Measurements from ENCODE around the gene HIVEP2.

HIVEP2 gene

DNA sequence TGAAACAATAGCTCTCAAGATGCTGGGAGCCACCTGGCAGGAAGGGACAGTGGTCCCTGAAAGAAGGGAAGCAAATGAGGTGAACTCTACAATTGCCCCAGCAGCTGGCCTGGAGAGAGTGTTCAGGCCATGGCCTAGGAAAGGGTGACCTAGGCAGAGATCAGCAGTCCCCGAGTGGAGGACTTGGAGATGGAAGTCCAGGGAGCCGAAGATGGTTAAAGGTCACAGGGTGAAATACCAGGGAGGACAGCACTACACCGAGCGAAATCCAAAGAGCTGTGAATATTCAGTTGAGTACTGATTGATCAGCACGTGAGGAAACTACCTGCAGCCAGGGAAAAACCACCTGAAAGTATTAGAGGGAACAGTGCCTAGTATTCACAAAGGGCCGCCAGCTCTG lies 133.1 kb downstream of the HIVEP2 start:
- DNase-seq: no peak

DNA sequence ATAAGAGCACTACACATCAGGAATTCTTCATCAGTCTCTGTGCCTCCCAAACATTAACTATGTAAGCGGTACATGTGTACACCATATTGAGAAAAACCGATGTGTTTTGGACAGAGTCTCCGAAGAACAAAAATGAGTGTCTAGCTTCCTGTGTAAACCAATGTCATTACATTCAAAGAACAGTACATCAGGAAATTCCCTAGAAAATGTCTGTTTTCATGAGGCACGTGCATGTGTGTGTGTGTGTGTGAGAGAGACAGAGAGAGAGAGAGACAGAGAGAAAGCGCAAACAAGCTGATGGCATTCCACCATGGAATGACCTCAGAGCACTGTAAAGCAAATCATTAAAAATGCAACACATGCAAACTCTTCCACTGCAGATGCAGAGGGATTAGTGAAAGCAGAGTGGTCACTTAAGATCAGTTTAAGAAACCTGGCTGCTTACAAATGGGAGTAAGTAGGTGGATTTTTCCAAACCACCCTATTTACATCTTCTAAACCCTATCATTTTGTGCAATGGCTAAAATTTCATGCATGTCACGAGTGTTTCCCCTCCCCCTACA lies 133.9 kb downstream of the HIVEP2 start:
- DNase-seq: no peak

DNA sequence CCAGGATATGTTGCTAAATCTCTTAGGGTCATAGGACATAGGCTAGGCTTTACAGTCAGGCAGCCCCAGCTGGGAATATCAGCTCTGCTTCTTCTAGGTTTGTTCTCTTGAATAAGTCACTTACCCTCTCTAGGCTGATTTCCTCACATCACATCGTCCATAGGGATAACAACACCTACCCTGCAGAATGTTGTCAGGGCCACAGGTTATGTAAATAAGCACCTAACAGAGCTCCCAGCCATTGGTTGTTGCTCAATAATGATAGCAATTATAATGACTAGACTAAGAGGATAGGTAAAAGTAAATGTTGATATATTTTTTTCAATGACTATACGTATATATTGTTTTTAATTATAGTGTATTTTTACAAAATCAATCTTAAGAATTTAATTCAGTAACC lies 135.0 kb downstream of the HIVEP2 start:
- DNase-seq: no peak

DNA sequence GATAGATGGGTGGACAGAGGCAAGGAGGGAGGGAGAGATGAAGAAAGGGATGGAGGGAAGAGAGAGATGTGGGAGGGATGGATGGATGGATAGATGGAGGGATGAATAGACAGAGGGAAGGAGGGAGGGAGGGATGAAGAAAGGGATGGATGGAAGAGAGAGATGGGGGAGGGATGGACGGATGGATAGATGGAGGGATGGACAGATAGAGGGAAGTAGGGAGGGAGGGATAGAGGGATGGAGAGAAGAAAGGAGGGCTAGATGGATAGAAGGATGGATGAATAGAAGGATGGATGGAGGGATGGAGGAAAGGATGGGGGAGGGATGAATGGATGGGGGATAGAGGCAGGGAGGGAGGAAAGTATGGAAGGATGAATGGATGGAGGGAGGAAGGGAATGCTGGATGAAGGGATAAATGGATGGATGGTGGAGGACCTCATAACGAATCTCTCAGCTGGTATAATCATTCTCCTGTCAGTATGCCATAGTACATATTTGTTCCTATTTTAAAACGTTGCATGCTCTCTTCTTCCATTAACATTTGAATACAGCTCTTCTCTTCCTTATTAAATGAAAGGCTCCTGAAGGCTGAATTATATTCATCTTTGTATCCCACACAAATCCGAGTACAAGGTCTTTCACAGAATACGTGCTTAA lies 136.4 kb downstream of the HIVEP2 start:
- DNase-seq: no peak

DNA sequence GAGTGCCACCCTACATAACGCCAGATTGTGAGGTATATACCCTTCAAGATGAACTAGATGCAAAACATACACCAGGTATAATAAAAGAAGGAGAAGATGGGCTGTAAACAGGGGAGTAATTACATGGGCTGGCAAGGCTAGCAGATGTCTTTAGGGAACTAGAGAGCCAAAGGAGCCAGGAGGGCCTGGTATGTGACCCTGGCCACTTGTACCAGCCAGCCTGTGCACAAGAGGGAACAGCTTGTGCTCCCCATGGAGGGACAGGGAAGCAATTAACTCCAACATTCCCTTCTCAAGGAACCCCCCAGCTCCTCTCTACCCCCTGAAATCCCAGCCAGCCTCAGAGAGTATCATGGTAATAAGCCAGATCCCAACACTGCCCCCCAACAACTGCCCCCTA lies 139.9 kb downstream of the HIVEP2 start:
- no peak for DNase-seq

DNA sequence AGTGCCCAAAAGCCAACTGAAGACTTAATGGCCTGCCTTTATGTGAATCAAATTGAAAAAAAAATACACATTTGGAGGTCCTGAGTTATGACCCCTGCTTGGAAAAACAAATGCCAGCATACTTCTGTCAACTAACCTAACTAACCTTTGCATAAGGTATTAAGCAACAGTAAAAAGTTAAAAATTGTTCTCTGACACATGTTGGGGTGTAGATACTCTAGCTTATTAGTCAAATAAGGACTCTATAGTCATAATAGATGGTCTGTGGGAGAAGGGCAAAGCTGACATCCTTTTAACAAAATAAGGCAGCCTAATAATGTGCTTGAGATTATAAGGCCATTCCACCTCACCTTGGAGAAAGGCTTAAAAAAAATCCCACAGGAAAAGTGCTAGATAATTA lies 140.5 kb downstream of the HIVEP2 start:
- no peak for DNase-seq

DNA sequence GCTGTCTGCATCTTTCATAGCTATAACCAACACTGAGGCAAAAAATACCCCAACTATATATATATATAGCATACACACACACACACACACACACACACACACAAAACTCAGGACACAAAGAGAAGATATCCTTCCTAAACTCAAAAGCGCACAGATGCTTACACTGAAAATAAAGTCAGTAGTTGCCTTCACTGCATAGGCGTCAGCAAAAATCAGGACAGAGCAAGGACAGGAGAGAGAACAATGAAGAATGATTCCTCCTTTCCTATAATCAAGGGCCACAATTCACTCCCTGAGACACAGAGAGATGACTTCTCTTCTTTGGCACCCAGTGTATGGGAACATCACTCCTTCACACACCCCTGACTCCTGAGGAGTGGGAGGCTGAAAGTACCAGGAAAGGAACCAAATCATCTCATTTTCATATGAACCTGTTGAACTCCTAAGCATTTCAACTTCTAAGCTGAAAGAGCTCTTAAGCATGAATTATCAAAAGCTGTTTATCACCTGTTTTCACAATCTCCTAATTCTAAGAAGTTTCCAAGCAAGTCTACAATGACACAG lies 141.4 kb downstream of the HIVEP2 start:
- DNase-seq: no peak

DNA sequence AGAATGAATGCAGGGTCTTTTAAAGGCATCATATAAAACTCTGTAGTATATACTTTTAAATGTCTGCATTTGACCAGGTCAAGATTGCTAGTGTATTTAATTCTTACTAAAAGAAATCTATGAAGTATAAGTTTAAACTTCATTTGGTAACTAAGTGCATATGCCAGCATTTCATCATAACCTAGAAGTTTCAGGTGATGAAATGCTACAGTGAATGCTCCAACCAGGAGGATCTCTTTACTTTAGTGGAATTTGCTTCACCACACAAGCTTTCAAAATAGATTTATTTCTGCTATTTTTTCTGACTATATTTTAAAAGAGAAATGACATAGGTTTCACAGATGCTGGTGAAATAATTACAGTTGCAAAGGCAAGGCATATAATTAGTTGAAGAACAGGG lies 141.9 kb downstream of the HIVEP2 start:
- no peak for DNase-seq

DNA sequence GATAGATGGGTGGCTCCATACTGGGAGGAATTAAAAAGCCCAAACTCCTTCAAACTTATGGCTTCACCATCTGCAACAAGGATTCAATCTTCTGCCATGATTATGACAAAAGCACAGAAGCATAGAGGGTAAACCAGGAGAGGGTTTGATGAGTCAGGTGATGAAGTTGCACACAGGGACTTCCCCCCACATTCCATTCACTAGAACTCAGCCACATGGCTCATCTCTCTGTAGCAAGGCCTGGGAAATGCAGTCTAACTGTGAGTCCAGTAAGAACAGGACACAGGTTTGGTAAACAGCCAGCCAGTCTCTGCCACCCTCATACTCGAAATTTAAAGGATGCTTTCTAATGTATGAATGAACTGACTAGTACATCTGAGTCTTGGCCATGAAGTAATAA lies 142.9 kb downstream of the HIVEP2 start:
- peak in 1 of 2 experiments; percentile 64 for DNase-seq

DNA sequence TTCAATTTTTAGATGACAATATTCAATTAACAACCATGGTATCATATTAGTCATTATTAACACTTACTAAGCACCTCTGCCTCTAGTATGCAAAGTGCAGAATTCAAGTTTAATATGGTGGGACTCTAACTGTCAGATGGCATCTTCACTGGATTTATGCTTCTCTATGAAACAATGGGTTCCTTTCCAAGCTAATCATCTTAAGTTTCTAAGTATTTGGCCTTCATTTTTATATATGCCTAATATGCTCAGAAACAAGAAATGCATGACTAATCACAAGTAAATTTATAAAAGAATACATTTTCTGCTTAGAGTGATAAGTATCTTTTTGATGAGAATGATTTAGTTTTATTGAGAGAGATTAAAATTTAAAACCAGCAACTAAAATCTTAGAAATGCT lies 144.7 kb downstream of the HIVEP2 start:
- DNase-seq: no peak

DNA sequence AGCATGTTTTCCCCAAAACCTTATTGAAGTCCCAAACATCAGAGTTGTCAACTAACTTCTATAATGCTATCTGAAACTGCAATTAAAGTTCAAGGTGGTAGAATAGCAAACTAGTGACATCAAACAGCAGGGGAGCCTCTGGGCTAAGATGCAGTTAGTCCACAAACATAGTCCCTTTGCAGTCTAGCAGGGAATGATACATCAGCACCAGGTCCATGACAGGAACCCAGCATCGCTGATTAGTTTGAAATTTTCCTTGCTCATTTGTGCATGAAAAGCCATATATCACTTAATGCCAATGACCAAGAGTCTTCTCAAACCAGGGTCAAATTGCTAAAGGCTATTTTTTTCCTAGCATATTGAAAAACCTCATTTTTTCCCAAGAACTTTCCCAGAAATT lies 145.3 kb downstream of the HIVEP2 start:
- DNase-seq: no peak

DNA sequence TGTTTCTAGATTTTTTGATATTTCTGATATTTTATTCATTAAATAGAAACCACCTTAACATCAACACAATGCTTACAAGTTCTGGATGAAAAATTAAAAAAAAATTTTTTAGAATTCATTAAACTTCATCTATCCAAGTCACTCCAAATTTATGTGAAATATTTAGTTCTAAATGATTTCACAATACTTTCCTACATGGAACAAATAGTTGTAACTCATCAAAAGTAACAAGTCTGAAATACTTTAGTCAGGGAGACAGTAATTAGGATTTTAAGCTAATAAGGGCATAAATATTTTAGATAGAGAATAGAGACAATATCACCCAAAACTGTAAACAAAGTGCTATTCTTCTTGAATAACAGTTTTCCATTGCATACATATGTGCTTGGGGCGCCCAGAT lies 147.8 kb downstream of the HIVEP2 start:
- DNase-seq: no peak

DNA sequence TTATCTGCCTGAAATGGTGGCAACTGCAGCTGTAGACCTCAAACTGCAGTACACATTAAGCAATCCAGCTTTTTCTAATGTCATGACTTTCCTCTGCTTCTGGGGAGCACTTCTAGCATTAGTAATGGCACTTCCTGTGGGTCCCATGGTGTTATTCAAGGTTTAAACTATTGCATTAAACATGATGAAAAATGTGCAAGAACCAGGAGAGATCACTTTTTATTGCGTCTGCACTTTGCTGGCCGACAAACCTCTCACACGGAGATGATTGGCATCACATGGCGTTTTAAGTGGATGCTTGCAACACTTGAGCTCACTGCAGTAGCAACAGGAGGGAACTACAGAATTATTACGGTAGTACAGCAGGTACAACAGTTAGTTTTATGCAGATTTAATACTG lies 148.4 kb downstream of the HIVEP2 start:
- DNase-seq: no peak

DNA sequence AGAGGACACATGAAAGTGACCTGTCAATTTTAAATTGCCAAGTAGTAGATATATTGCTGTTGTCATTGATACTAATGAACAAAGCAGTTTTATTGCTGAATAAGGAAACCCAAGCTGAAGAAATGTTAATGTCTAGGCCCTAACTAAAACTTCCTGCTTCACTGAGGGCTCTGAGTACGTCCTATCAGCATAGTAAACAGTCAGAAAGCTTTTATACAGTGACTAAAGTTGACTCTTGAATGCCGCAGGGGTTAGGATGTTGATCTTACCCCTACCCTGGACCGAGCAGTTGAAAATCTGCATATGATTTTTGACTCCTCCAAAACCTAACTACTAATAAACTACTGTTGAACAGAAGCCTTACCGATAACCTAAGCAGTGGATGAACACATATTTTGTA lies 149.0 kb downstream of the HIVEP2 start:
- no peak for DNase-seq

DNA sequence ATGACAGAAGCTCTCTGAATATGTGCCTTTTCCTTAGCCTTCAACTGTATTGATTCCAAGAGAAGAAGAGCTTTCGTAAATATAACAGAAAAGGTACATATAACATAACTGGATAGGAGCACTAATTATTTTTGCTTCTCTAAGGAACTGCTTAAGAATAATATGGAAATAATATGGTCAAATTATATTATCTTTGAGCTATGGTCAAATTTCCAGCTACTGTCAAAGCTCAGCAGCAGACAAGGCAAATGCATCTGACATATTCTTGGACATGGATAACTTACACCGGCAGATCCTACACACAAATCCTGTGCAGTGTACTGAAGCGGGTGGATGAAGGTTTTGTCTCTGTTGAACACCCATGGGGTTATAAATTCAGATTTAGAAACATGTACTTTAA lies 150.6 kb downstream of the HIVEP2 start:
- DNase-seq: no peak

DNA sequence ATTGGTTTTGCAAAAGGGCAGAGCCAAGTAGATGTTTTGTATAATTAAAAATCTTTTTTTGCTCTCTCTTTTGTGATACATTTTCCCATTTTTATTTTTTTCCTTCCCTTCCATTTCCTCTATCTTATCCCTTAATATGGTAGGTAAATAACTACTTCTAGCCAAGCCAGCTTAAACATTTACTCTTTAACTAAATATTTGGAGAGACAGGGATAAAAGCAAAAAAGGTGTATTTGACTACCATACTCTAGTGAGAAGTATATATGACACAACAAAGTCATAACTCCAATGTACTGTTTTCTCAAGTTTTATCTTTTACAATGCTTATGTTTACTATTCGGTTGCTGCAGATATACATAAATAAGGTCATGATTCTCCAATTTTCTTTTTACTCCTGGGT lies 154.7 kb downstream of the HIVEP2 start:
- DNase-seq: no peak

DNA sequence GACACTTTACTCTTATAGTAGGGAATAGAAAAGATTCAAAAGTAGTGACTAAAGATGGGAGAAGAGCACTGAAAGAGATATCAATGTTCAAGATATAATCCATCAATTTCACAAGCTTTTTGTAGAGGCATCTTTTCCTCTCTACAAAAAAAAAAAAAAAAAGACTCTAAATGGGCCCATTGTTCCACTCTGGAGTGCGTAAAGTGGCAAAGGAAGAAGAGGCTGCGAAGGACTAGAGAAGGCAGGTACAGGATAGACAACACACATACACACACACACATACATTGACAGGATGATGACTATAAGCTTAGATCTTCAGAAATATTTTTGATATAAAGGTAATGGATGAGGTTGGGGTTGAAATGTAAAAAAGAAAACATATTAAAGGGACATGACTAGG lies 157.6 kb downstream of the HIVEP2 start:
- no peak for DNase-seq

DNA sequence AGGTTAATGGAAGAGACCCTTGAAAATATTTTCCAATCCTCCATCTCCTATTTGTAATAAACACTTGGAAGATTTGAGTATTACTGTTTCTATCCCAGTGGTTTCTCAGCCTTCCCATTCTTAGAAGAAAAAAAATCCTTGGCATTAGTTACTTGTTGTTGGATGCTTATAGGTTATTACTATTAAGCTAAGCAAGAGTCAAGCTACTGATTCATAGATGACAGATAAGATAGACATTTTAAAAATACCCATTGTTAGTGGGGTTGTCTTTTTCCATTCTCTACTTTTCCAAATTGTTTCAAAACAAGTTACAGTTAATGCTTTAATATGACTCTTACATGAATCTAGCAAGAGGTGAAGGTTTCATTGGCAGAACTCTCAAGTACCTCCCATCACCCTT lies 158.5 kb downstream of the HIVEP2 start:
- no peak for DNase-seq

DNA sequence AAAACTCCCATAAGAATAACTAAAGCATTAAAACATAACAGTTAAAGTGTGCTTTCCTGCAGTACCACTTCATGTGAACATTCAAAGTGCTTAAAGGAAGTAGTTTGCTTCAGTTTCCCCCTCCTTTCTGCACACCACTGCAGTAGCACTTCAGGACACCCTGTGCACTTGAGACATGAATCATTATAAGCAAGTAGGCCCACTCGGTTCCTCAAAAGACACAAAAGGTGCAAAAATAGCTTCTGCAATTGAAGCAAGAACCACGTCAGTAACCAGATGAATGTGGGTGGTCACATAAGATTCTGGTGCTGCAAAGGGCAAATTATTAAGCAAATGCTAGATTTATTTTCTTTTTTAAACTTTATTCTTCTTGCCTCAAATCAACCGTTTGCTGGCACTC lies 160.6 kb downstream of the HIVEP2 start:
- peak in 1 of 2 experiments; percentile 39 for DNase-seq

DNA sequence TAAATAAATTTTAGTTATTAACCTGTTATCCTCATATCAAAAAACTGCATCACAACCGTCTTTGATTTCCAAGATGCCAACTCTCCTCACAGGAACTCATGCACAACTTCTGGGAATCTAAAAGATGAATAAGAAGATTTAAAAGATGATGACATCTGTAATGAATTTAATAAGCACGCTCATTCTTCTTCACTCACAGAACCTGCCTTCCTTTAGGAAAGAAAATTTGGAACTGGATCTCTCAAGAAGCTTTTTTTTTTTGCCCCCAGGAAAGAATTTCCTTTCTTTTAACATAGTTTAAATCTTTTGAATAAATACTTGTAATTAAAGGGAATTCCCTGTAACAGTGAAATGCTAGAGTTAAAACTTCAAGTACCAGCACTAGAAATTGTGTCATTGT lies 161.5 kb downstream of the HIVEP2 start:
- no peak for DNase-seq

DNA sequence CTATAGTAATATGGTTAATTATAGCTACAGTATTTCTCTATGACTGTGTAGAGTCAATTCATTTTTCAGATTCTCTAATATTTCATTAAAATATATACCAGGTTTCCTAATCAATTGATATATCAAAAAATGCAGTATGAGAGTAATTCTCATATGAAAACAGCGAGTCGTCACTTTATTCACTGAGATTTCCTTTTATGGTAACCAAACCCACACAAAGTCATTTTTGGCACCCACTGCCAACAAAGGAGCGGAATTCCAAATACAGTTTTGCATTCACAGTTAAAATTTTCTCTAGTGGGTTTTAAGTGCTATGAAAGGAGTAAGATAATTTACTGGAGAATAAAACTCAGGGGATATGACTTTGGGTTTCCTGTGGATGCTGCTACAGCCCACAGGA lies 163.8 kb downstream of the HIVEP2 start:
- no peak for DNase-seq

DNA sequence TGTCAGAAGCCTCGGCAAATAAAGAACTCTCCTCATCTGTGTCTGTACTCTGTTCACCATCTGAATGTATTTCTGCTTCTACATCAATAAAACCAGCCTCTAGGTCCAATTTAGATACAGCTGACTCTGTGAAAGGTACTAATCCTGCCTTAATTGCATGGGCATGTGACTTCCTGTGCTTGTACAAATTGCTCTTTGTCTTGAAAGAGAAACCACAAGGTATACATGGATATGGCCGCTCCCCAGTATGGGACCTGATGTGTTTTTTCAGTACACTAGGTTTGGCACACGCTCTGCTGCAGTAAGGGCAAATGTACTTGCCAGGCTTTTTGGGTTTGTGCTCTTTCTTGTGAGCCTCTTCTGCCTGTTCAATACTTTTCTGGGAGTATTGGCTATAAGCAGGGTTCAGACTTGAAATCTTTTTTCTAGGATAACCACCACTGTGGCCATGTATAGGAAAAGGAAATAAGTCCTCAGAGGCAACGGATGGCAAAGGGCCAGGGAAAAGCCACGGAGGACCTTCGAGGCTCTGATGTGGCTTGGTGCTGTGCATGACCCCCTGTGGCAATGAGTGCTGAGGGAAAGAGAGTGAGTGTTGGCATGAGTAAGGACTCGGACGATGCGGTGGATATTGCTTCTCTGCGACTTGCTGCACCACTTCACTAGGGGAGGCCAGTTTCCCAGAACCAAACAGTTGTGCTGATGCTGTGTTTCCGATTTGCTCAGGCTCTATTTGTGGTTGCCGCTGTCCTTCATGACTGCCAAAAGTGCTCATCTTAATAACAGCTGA lies 170.9 kb downstream of the HIVEP2 start:
- no peak for DNase-seq

DNA sequence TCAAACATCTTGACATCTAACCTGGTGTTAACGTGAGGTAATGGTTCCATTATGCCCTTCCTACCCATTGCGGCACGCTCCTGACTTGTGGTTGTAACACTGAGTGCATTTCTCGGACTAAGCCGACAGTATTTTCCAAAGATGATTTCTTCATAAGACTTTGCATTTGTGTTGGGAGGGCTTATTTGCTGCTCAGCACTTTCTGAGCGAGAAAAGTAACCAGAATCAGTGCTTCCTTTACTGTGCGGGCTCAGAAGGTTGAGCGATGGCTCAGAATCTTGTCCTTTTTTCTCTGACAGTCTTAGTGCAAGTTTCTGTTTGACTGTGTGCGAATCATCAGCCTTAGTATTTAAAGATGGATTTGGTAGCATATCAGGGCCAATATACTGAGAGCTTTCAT lies 171.7 kb downstream of the HIVEP2 start:
- DNase-seq: no peak

DNA sequence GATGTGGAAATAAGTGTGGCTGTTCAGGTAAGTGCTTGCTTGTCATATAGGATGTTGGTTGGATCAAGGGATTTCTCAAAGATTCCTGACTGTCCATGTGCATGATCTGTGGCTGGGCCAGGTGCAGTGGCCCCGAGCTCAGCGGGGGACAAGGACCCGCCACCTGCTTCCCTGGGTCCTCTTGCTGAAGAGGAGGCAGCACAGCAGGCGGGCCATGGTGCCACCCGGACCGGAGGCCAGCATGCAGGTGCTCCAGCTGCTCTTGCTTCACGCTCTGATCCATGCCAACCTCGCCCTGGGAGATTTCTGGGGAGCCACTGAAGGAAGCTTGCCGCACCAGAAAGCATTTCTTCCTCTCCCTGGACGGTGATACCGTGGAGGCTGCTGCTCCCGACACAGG lies 173.8 kb downstream of the HIVEP2 start:
- DNase-seq: no peak
